ENCODE measurements around the gene WDFY4. TPM values are rescaled to one million over a fixed set of nuclear protein-coding genes. Genes with fewer than 3 reads are reported as not detected.

Gene WDFY4
- total RNA-seq, 1 donor from 2014 or later: 6.4 TPM

DNA sequence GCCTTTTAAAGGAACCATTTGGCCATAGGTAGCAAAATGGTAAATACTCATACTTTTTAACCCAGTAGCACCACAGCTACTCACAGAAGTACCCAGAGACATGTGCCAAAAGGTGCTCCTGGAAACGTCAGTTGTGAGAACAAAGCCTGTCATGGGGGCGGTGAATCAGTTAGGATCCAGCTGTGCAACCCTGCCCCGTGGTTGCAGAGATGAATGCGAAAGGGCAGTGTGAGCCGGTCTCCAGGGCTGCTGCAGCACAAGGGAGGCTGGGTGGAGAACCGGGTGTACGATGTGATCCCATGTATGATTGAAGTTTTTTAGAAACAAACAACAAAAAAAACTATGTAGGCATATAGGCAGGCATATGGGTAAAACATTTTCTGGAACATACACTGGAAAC is 256.3 kb downstream of the WDFY4 start:
- DNase-seq (ENCODE audit: extremely low spot score in 2 of 2): peak; percentile 42 to 58
- H3K4me3 ChIP-seq: no peak overlapping the region
- intact Hi-C loops (cut with DNase I): no loop called here
- no peaks in the 10 kb centered on the region for H3K27me3 ChIP-seq
- no peak overlapping the region for H3K27ac ChIP-seq
- H3K4me1 ChIP-seq: peaks cover 5% of the 10 kb centered on the region
- no peak for TF ChIP-seq POLR2AphosphoS5 (IDR thresholded peaks at IDR 0.05; ENCODE audit: insufficient read depth in 1 of 2, low read depth in 1 of 2)
- H3K9me3 ChIP-seq: no peaks in the 10 kb centered on the region
- H3K36me3 ChIP-seq: no peaks in the 10 kb centered on the region

- intact Hi-C loops (cut with DNase I): no loop called here
- H3K9me3 ChIP-seq: no peaks in the 10 kb centered on the region
- H3K27me3 ChIP-seq: no peaks in the 10 kb centered on the region
- TF ChIP-seq POLR2A (IDR thresholded peaks at IDR 0.05) (no peak), POLR2AphosphoS5 (IDR thresholded peaks at IDR 0.05; ENCODE audit: insufficient read depth in 1 of 2, low read depth in 1 of 2) (no peak)
- TF ChIP-seq, protein P1, sequence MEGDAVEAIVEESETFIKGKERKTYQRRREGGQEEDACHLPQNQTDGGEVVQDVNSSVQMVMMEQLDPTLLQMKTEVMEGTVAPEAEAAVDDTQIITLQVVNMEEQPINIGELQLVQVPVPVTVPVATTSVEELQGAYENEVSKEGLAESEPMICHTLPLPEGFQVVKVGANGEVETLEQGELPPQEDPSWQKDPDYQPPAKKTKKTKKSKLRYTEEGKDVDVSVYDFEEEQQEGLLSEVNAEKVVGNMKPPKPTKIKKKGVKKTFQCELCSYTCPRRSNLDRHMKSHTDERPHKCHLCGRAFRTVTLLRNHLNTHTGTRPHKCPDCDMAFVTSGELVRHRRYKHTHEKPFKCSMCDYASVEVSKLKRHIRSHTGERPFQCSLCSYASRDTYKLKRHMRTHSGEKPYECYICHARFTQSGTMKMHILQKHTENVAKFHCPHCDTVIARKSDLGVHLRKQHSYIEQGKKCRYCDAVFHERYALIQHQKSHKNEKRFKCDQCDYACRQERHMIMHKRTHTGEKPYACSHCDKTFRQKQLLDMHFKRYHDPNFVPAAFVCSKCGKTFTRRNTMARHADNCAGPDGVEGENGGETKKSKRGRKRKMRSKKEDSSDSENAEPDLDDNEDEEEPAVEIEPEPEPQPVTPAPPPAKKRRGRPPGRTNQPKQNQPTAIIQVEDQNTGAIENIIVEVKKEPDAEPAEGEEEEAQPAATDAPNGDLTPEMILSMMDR (IDR thresholded peaks at IDR 0.05): no peak
- H3K4me1 ChIP-seq: peaks cover 5% of the 10 kb centered on the region
- no peaks in the 10 kb centered on the region for H3K36me3 ChIP-seq
- H3K27ac ChIP-seq: no peak overlapping the region
- no peak overlapping the region for H3K4me3 ChIP-seq
- DNase-seq (ENCODE audit: extremely low spot score in 2 of 2): peak; percentile 58 to 70
Measured at GRCh38 chr10:48941427-48942075, 256.9 kb downstream of the WDFY4 start.

DNA sequence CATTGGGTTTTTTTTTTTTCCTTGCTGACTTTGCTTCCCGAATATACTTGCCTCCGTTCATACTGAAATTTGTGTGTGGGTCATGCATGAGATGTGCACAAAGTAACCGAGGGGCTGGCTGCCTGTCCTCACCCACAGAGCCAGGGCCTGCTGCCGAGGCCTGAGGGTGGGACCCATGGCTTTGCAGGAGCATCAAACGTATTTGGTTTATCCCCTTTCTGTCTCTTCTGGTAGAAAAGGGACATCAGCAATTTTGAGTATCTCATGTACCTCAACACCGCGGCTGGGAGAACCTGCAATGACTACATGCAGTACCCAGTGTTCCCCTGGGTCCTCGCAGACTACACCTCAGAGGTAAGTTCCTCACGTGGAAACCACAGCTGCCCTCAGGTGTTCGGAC is 258.4 kb downstream of the WDFY4 start:
- Histone ChIP-seq H3K9me3 (no peaks in the 10 kb centered on the region), H3K36me3 (no peaks in the 10 kb centered on the region), H3K27ac (no peak overlapping the region), H3K4me1 (peaks cover 5% of the 10 kb centered on the region), H3K27me3 (no peaks in the 10 kb centered on the region), H3K4me3 (no peak overlapping the region)
- TF ChIP-seq, protein P1 (IDR thresholded peaks at IDR 0.05): no peak
- no peak for TF ChIP-seq POLR2AphosphoS5 (IDR thresholded peaks at IDR 0.05; ENCODE audit: insufficient read depth in 1 of 2, low read depth in 1 of 2)
- TF ChIP-seq POLR2A (IDR thresholded peaks at IDR 0.05): no peak
- intact Hi-C loops (cut with DNase I): no loop called here
- DNase-seq (ENCODE audit: extremely low spot score in 2 of 2): no peak

- DNase-seq (ENCODE audit: extremely low spot score in 2 of 2): no peak
- TF ChIP-seq POLR2A (IDR thresholded peaks at IDR 0.05): no peak
- TF ChIP-seq, protein P1 (IDR thresholded peaks at IDR 0.05): no peak
- no peak for TF ChIP-seq POLR2AphosphoS5 (IDR thresholded peaks at IDR 0.05; ENCODE audit: insufficient read depth in 1 of 2, low read depth in 1 of 2)
Measured at GRCh38 chr10:48944171-48944570, 259.5 kb downstream of the WDFY4 start.

DNA sequence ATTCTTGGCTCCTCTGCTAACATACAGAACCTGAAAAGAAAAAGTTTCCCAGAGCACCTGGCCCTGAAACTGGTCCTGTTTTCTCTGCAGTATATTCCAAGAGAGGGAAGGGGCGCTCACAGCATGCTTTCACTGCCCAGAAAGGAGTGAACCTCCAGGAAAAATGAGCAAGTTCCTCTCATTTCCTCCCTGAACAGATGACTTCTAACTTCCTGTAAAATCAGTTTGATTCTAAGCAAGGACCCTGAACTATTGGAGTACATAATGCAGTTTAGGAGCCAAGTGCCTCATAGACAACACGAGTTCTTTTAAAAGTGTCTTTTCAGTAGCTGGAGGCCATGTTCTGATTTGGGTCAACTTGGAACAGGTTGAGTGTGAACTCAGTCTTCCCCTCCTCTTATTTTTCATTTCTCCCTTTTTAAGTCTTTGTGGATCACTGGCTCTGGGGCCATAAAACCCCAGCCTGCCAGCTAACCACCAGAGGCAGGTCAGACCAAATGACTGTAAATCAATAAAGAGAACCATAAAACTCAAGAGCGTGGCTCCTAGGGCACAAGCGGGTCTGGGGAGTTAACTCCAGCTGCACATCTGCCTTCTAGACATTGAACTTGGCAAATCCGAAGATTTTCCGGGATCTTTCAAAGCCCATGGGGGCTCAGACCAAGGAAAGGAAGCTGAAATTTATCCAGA is 260.9 kb downstream of the WDFY4 start:
- Histone ChIP-seq H3K27ac (no peak overlapping the region), H3K4me1 (peaks cover 5% of the 10 kb centered on the region), H3K9me3 (no peaks in the 10 kb centered on the region), H3K4me3 (no peak overlapping the region), H3K36me3 (no peaks in the 10 kb centered on the region), H3K27me3 (no peaks in the 10 kb centered on the region)
- DNase-seq (ENCODE audit: extremely low spot score in 2 of 2): no peak
- TF ChIP-seq POLR2AphosphoS5 (IDR thresholded peaks at IDR 0.05; ENCODE audit: insufficient read depth in 1 of 2, low read depth in 1 of 2) (no peak), POLR2A (IDR thresholded peaks at IDR 0.05) (no peak)
- TF ChIP-seq, protein P1 (IDR thresholded peaks at IDR 0.05): no peak
- intact Hi-C loops (cut with DNase I): no loop called here

More at GRCh38 chr10:48944171-48944570, 259.5 kb downstream of the WDFY4 start:
- no peaks in the 10 kb centered on the region for H3K9me3 ChIP-seq
- H3K27me3 ChIP-seq: no peaks in the 10 kb centered on the region
- no peak overlapping the region for H3K27ac ChIP-seq
- no peak overlapping the region for H3K4me3 ChIP-seq
- peaks cover 5% of the 10 kb centered on the region for H3K4me1 ChIP-seq
- intact Hi-C loops (cut with DNase I): no loop called here
- no peaks in the 10 kb centered on the region for H3K36me3 ChIP-seq
